MM.1S (cell line): Measurements from ENCODE around the gene IDH3A.

Source experiments
- DNase-seq: peaks from one replicate; pipeline ENCODE4 v3.0.0-alpha.2; 2015
- H2AFZ ChIP-seq: fragments of 300-600 bp; sonication (generic); 2 replicates; pipeline ENCODE4 v1.6.0; 2016; ENCODE audit warnings: antibody characterized with exemption, low read length
- H3F3A ChIP-seq: fragments of 300-600 bp; sonication (generic); 2 replicates; pipeline ENCODE4 v1.6.1; 2016; ENCODE audit warnings: mild to moderate bottlenecking, antibody characterized with exemption, low read length, moderate library complexity, mixed read lengths; ENCODE audit not compliant: insufficient read depth
- H3K27ac ChIP-seq: fragments of 300-600 bp; sonication (generic); 2 replicates; pipeline ENCODE4 v1.5.1; 2016; ENCODE audit warnings: mild to moderate bottlenecking, low read length
- H3K27me3 ChIP-seq: fragments of 300-600 bp; sonication (generic); replicated peaks from 2 replicates; pipeline ENCODE4 v1.6.0; 2016; ENCODE audit warnings: low read length; ENCODE audit not compliant: insufficient read depth
- H3K36me3 ChIP-seq: fragments of 300-600 bp; sonication (generic); replicated peaks from 2 replicates; pipeline ENCODE4 v1.6.1; 2016; ENCODE audit warnings: mild to moderate bottlenecking, low read length, mixed read lengths; ENCODE audit not compliant: insufficient read depth
- H3K4me1 ChIP-seq: fragments of 300-600 bp; sonication (generic); 2 replicates; pipeline ENCODE4 v1.6.1; 2016; ENCODE audit warnings: low read length, mixed read lengths
- H3K4me2 ChIP-seq: fragments of 300-600 bp; sonication (generic); 2 replicates; pipeline ENCODE4 v1.6.0; 2016; ENCODE audit warnings: low read depth, low read length
- H3K4me3 ChIP-seq: fragments of 300-600 bp; sonication (generic); 2 replicates; pipeline ENCODE4 v1.5.1; 2016; ENCODE audit warnings: low read length, mixed read lengths
- H3K79me2 ChIP-seq: fragments of 300-600 bp; sonication (generic); 2 replicates; pipeline ENCODE4 v1.6.1; 2016; ENCODE audit warnings: mixed run types, low read length, mixed read lengths
- H3K9ac ChIP-seq: fragments of 300-600 bp; sonication (generic); 2 replicates; pipeline ENCODE4 v1.6.1; 2016; ENCODE audit warnings: low read length, mixed read lengths
- H3K9me2 ChIP-seq: fragments of 300-600 bp; sonication (generic); replicated peaks from 2 replicates; pipeline ENCODE4 v1.6.1; 2016; ENCODE audit warnings: mild to moderate bottlenecking, low read length, mixed read lengths; ENCODE audit not compliant: insufficient read depth
- H3K9me3 ChIP-seq: fragments of 300-600 bp; sonication (generic); replicated peaks from 2 replicates; pipeline ENCODE4 v1.6.1; 2016; ENCODE audit warnings: mild to moderate bottlenecking, low read length, mixed read lengths; ENCODE audit not compliant: insufficient read depth
- H4K20me1 ChIP-seq: fragments of 300-600 bp; sonication (generic); 2 replicates; pipeline ENCODE4 v1.6.1; 2016; ENCODE audit warnings: mild to moderate bottlenecking, low read length, moderate library complexity, mixed read lengths; ENCODE audit not compliant: insufficient read depth
- EZH2 ChIP-seq: fragments of 300-600 bp; sonication (generic); optimal IDR thresholded peaks from 2 replicates; pipeline ENCODE3; 2017; ENCODE audit warnings: low read depth, mild to moderate bottlenecking, antibody characterized with exemption, low read length, mixed read lengths
- EZH2phosphoT487 ChIP-seq: fragments of 300-600 bp; sonication (generic); IDR thresholded peaks from 2 replicates; pipeline ENCODE4 v1.6.1; 2018; ENCODE audit warnings: antibody characterized with exemption, low read length
- TF ChIP-seq, protein P1 (sequence below): fragments of 300-600 bp; sonication (generic); IDR thresholded peaks from 2 replicates; pipeline ENCODE4 v1.5.1; 2016; ENCODE audit warnings: antibody characterized with exemption, low read length, mixed read lengths

The IDH3A gene

DNA sequence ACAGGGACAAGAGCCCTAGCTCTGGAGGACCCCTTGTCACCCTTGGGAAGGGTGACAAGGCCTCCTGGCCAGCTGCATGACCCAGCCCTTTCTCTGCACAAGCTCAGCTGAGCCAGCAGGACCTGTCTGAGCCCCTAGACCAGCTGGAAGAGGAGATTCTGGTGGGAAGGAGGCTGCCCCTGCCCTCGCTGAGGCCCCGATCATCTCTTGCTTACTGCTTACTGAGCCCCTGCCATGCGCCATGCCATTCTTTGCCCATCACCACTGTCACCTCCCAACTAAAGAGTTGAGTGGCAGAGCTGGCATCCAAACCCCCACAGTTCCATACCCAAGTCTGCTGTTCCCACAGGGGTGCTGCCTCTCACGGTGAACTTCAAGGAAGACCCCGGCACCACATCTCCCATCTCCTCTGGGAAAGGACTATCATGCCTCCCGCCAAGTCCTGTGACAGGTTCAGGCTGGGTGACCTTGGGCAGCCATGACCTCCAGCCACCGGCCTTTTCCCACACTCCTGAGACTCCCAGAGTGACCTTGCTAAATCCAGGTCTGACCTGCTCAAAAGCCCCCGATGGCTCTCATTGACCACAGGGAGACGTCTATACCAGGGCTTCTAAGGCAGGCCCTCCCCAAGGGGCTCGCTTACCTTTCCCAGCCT lies 51.2 kb downstream of the IDH3A start:
- H3K36me3 ChIP-seq, result no peaks in the 10 kb centered on the region

GRCh38 chr15:78201281-78202190 lies 52.4 kb downstream of the IDH3A start:
- no peaks in the 10 kb centered on the region for H3F3A ChIP-seq
- no peak overlapping the region for H3K27ac ChIP-seq
- H3K4me3 ChIP-seq, result no peak overlapping the region
- no peak overlapping the region for H3K4me2 ChIP-seq
- no peaks in the 10 kb centered on the region for H3K9me2 ChIP-seq
- H3K36me3 ChIP-seq, result no peaks in the 10 kb centered on the region
- H3K4me1 ChIP-seq, result no peaks in the 10 kb centered on the region
- TF ChIP-seq EZH2phosphoT487, result no peak
- no peak for TF ChIP-seq EZH2
- TF ChIP-seq, protein P1, sequence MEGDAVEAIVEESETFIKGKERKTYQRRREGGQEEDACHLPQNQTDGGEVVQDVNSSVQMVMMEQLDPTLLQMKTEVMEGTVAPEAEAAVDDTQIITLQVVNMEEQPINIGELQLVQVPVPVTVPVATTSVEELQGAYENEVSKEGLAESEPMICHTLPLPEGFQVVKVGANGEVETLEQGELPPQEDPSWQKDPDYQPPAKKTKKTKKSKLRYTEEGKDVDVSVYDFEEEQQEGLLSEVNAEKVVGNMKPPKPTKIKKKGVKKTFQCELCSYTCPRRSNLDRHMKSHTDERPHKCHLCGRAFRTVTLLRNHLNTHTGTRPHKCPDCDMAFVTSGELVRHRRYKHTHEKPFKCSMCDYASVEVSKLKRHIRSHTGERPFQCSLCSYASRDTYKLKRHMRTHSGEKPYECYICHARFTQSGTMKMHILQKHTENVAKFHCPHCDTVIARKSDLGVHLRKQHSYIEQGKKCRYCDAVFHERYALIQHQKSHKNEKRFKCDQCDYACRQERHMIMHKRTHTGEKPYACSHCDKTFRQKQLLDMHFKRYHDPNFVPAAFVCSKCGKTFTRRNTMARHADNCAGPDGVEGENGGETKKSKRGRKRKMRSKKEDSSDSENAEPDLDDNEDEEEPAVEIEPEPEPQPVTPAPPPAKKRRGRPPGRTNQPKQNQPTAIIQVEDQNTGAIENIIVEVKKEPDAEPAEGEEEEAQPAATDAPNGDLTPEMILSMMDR, result no peak
- H3K79me2 ChIP-seq, result no peaks in the 10 kb centered on the region
- no peaks in the 10 kb centered on the region for H4K20me1 ChIP-seq
- H3K9ac ChIP-seq, result no peak overlapping the region
- H3K27me3 ChIP-seq, result no peaks in the 10 kb centered on the region
- H2AFZ ChIP-seq, result no peak overlapping the region
- no peak for DNase-seq
- no peaks in the 10 kb centered on the region for H3K9me3 ChIP-seq

More for the DNA sequence above, 51.2 kb downstream of the IDH3A start:
- Histone ChIP-seq H3K9me2 (no peaks in the 10 kb centered on the region), H3K4me1 (no peaks in the 10 kb centered on the region), H3F3A (no peaks in the 10 kb centered on the region), H4K20me1 (no peaks in the 10 kb centered on the region), H3K9ac (no peak overlapping the region), H3K4me2 (no peak overlapping the region), H2AFZ (no peak overlapping the region), H3K79me2 (no peaks in the 10 kb centered on the region), H3K27me3 (no peaks in the 10 kb centered on the region), H3K27ac (no peak overlapping the region), H3K4me3 (no peak overlapping the region), H3K9me3 (no peaks in the 10 kb centered on the region)
- no peak for DNase-seq
- TF ChIP-seq, protein P1, result no peak
- TF ChIP-seq EZH2 (no peak), EZH2phosphoT487 (no peak)

DNA sequence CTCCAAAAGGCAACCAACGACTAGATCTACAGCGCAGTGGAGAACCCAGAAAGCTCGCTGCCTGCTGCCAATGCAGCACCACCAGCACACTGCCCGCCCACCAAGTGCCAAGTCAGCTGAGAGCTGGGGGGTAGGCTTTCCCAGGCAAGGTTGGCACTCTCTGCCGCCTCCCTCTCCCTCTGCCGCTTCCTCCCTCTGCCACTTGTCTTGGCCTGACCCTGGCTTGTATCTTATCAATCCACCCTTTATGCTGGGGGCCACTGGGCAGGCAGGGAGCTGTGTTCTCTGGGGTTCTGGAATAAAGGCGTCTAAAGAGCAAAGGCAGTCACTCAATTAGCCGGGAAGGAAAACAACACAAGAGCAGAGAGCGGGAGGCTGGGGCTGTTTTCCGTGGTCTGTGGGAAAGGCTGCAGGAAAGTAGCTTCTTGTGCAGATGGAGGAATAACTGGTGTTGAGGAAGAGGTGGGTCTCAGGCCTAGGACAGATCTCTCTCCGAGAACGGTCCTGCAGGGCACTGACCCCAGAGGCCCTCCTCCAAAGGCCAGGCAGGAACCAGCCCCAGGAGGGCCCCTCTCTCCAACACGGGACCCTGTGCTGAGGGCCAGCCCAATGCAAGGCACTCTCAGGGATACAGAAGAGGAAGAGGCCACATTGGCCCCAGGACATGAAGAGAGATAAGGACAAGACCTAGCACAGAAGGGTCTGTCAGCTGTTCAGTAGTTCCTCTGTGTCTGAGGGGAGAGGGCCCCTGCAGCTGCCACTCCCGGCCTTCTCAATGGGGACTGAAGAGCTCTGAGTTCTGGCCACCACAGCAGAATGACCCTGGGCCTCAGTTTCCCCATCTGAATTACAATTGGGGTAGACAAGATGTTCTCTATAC lies 54.4 kb downstream of the IDH3A start:
- TF ChIP-seq EZH2phosphoT487 (no peak), EZH2 (no peak)
- TF ChIP-seq, protein P1, result no peak
- no peaks in the 10 kb centered on the region for H3K27me3 ChIP-seq
- no peaks in the 10 kb centered on the region for H3K9me2 ChIP-seq
- H3K79me2 ChIP-seq, result no peaks in the 10 kb centered on the region
- no peaks in the 10 kb centered on the region for H3K36me3 ChIP-seq
- no peak overlapping the region for H3K27ac ChIP-seq
- no peak overlapping the region for H3K4me2 ChIP-seq
- no peak overlapping the region for H2AFZ ChIP-seq
- no peaks in the 10 kb centered on the region for H4K20me1 ChIP-seq
- no peak overlapping the region for H3K4me3 ChIP-seq
- H3K9me3 ChIP-seq, result no peaks in the 10 kb centered on the region
- no peaks in the 10 kb centered on the region for H3F3A ChIP-seq
- no peak overlapping the region for H3K9ac ChIP-seq
- no peak for DNase-seq
- H3K4me1 ChIP-seq, result no peaks in the 10 kb centered on the region
